Activated CD4-positive, alpha-beta T cell treated with anti-CD3 and anti-CD28 coated beads, Interleukin-2, amount 10 ng/mL, durations not matched to agents 7 days and 5 days (primary cell): ENCODE measurements around the gene MAG. TPM values are rescaled to one million over a fixed set of nuclear protein-coding genes. Genes with fewer than 3 reads are reported as not detected.
"Not testable (repeated sequence)": the region's sequence is repeated elsewhere in the genome, so short reads cannot be mapped to it uniquely, and the experiment has no call there.

ENCODE experiments used
- CTCF ChIA-PET: fragments of 350-600 bp; sonication (Branson Sonifier 250); formaldehyde crosslinking; loops from one replicate; lab custom pipeline; 2021; ENCODE audit warnings: antibody characterized with exemption; lab: Charles Lee
- POLR2A ChIA-PET: fragments of 350-600 bp; sonication (Branson Sonifier 250); formaldehyde crosslinking; loops from one replicate; lab custom pipeline; 2021; ENCODE audit warnings: antibody characterized with exemption; lab: Charles Lee
- DNase-seq: peaks from one replicate; pipeline ENCODE4 v3.0.0-alpha.2; 2020
- H3K27ac Mint-ChIP-seq: one replicate; pipeline ENCODE4 v1.8.0; 2021; ENCODE audit warnings: mild to moderate bottlenecking, moderate library complexity, mixed read lengths
- H3K27me3 Mint-ChIP-seq: one replicate; pipeline ENCODE4 v1.8.0; 2021; ENCODE audit warnings: mixed read lengths
- H3K36me3 Mint-ChIP-seq: one replicate; pipeline ENCODE4 v1.8.0; 2021; ENCODE audit warnings: low read depth, mixed read lengths
- H3K4me1 Mint-ChIP-seq: one replicate; pipeline ENCODE4 v1.8.0; 2021; ENCODE audit warnings: mixed read lengths
- H3K4me3 Mint-ChIP-seq: one replicate; pipeline ENCODE4 v1.8.0; 2021; ENCODE audit warnings: mild to moderate bottlenecking, moderate library complexity, mixed read lengths
- H3K9me3 Mint-ChIP-seq: one replicate; pipeline ENCODE4 v1.8.0; 2021; ENCODE audit warnings: mixed read lengths
- total RNA-seq, 2 experiments: library from RNA; stranded (reverse); gene quantifications; one replicate each; pipeline ENCODE4 v1.2.3, GENCODE V29; 2021

MAG gene
- total RNA-seq, 2 experiments from 2014 or later, result not detected

DNA sequence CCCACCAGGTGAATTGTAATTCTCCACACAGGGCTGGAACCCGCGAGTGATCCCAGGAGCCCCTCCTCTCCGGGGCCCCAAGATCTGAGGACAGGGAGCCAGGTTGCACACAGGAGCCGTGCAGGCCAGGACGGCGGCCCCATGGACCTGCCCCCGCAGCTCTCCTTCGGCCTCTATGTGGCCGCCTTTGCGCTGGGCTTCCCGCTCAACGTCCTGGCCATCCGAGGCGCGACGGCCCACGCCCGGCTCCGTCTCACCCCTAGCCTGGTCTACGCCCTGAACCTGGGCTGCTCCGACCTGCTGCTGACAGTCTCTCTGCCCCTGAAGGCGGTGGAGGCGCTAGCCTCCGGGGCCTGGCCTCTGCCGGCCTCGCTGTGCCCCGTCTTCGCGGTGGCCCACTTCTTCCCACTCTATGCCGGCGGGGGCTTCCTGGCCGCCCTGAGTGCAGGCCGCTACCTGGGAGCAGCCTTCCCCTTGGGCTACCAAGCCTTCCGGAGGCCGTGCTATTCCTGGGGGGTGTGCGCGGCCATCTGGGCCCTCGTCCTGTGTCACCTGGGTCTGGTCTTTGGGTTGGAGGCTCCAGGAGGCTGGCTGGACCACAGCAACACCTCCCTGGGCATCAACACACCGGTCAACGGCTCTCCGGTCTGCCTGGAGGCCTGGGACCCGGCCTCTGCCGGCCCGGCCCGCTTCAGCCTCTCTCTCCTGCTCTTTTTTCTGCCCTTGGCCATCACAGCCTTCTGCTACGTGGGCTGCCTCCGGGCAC lies 59.6 kb downstream of the MAG start:
- ChIA-PET CTCF (interaction anchor here (0.6 to 0.8 kb wide), 2 partner anchors 73 to 978 kb away, joined by 3 read pairs; no protein-coding TSS in a partner anchor), POLR2A (no interaction called here)
- no peaks in the 10 kb centered on the region for H3K36me3 Mint-ChIP-seq
- H3K27ac Mint-ChIP-seq, result peak overlapping the region; percentile 46
- no peak overlapping the region for H3K4me3 Mint-ChIP-seq
- no peaks in the 10 kb centered on the region for H3K27me3 Mint-ChIP-seq
- H3K9me3 Mint-ChIP-seq, result no peaks in the 10 kb centered on the region
- no peak for DNase-seq
- H3K4me1 Mint-ChIP-seq, result peaks cover 32% of the 10 kb centered on the region

- Mint-ChIP-seq H3K4me3 (no peak overlapping the region), H3K27ac (no peak overlapping the region), H3K9me3 (no peaks in the 10 kb centered on the region), H3K36me3 (no peaks in the 10 kb centered on the region), H3K27me3 (no peaks in the 10 kb centered on the region), H3K4me1 (peaks cover 27% of the 10 kb centered on the region)
- ChIA-PET CTCF (interaction anchor here (0.6 to 2.2 kb wide), 11 partner anchors 12 to 979 kb away, joined by 3 to 11 read pairs (median 3); no protein-coding TSS in a partner anchor), POLR2A (no interaction called here)
- no peak for DNase-seq
Observed at GRCh38 chr19:35352177-35352447, 60.2 kb downstream of the MAG start.

- Mint-ChIP-seq H3K4me3 (no peak overlapping the region), H3K27ac (no peak overlapping the region), H3K9me3 (no peaks in the 10 kb centered on the region), H3K36me3 (no peaks in the 10 kb centered on the region), H3K4me1 (peaks cover 21% of the 10 kb centered on the region), H3K27me3 (no peaks in the 10 kb centered on the region)
- DNase-seq, result peak; percentile 77
- CTCF ChIA-PET, result interaction anchor here (0.5 to 2.2 kb wide), 27 partner anchors 11 to 578 kb away, joined by 3 to 11 read pairs (median 3); partner anchors contain the start of gene FXYD1
- POLR2A ChIA-PET, result no interaction called here
Observed at GRCh38 chr19:35352448-35353304, 60.7 kb downstream of the MAG start.

GRCh38 chr19:35353635-35354034 lies 61.7 kb downstream of the MAG start:
- Mint-ChIP-seq H3K27ac (no peak overlapping the region), H3K9me3 (no peaks in the 10 kb centered on the region), H3K4me1 (peaks cover 20% of the 10 kb centered on the region), H3K4me3 (no peak overlapping the region), H3K27me3 (no peaks in the 10 kb centered on the region), H3K36me3 (no peaks in the 10 kb centered on the region)
- DNase-seq, result no peak
- ChIA-PET POLR2A (no interaction called here), CTCF (interaction anchor here (0.7 to 2.2 kb wide), 17 partner anchors 10 to 215 kb away, joined by 3 to 11 read pairs (median 4); partner anchors contain the start of gene FXYD1)

DNA sequence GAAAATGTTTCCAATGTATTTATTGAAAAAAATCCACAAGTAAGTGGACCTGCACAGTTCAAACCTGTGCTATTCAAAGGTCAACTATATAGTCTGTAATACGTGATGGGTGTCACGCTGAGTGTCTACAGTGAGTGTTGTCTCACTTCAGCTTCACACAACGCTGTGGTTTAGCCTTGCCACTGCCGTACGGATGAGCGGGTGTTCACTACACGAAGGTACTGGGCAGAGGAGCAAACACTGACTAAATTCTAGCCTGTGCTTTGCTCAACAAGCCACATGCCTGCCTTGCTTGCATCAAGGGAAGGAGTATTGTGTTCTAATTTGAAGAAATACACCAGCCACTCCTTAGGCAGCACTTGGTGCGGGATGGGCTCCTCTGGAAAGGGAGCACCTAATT lies 62.9 kb downstream of the MAG start:
- no peak overlapping the region for H3K4me3 Mint-ChIP-seq
- ChIA-PET CTCF (no interaction called here), POLR2A (no interaction called here)
- H3K4me1 Mint-ChIP-seq, result peaks cover 13% of the 10 kb centered on the region
- no peaks in the 10 kb centered on the region for H3K36me3 Mint-ChIP-seq
- H3K27ac Mint-ChIP-seq, result no peak overlapping the region
- DNase-seq, result no peak
- no peaks in the 10 kb centered on the region for H3K27me3 Mint-ChIP-seq
- no peaks in the 10 kb centered on the region for H3K9me3 Mint-ChIP-seq

GRCh38 chr19:35355791-35356460 lies 64.0 kb downstream of the MAG start:
- Mint-ChIP-seq H3K4me1 (peaks cover 13% of the 10 kb centered on the region), H3K36me3 (no peaks in the 10 kb centered on the region), H3K27me3 (no peaks in the 10 kb centered on the region), H3K27ac (no peak overlapping the region), H3K9me3 (no peaks in the 10 kb centered on the region), H3K4me3 (no peak overlapping the region)
- ChIA-PET POLR2A (no interaction called here), CTCF (interaction anchor here (0.6 to 0.7 kb wide), 3 partner anchors 9 to 183 kb away, joined by 3 to 5 read pairs (median 3); no protein-coding TSS in a partner anchor)
- DNase-seq, result no peak

GRCh38 chr19:35357867-35358573 lies 66.1 kb downstream of the MAG start, which contains the start of gene FFAR3:
Gene FFAR3 (plus strand): TSS chr19:35358460. CDS start chr19:35358891, 431 bp downstream.
- no peak for DNase-seq
- Mint-ChIP-seq H3K36me3 (no peaks in the 10 kb centered on the region), H3K4me1 (peaks cover 8% of the 10 kb centered on the region), H3K9me3 (no peaks in the 10 kb centered on the region), H3K4me3 (no peak within 1 kb of the TSS), H3K27ac (no peak within 1 kb of the TSS), H3K27me3 (no peaks in the 10 kb centered on the region)
- ChIA-PET CTCF (interaction anchor here (0.8 to 1.6 kb wide), 3 partner anchors 25 to 138 kb away, joined by 3 read pairs; no protein-coding TSS in a partner anchor), POLR2A (no interaction called here)

GRCh38 chr19:35358834-35359233 lies 66.9 kb downstream of the MAG start:
- DNase-seq, CTCF ChIA-PET, H3K27me3 Mint-ChIP-seq: not testable (repeated sequence)

DNA sequence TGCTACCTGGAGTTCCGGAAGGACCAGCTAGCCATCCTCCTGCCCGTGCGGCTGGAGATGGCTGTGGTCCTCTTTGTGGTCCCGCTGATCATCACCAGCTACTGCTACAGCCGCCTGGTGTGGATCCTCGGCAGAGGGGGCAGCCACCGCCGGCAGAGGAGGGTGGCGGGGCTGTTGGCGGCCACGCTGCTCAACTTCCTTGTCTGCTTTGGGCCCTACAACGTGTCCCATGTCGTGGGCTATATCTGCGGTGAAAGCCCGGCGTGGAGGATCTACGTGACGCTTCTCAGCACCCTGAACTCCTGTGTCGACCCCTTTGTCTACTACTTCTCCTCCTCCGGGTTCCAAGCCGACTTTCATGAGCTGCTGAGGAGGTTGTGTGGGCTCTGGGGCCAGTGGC lies 67.4 kb downstream of the MAG start:
- H3K9me3 Mint-ChIP-seq, H3K4me1 Mint-ChIP-seq, CTCF ChIA-PET, H3K27ac Mint-ChIP-seq, POLR2A ChIA-PET, H3K27me3 Mint-ChIP-seq, H3K4me3 Mint-ChIP-seq, DNase-seq, H3K36me3 Mint-ChIP-seq: not testable (repeated sequence)

More at GRCh38 chr19:35358834-35359233, 66.9 kb downstream of the MAG start:
- H3K4me3 Mint-ChIP-seq, H3K36me3 Mint-ChIP-seq, POLR2A ChIA-PET, H3K27ac Mint-ChIP-seq, H3K4me1 Mint-ChIP-seq, H3K9me3 Mint-ChIP-seq: not testable (repeated sequence)

- CTCF ChIA-PET, H3K27ac Mint-ChIP-seq, POLR2A ChIA-PET, DNase-seq, H3K4me1 Mint-ChIP-seq, H3K36me3 Mint-ChIP-seq, H3K27me3 Mint-ChIP-seq, H3K4me3 Mint-ChIP-seq, H3K9me3 Mint-ChIP-seq: not testable (repeated sequence)
Observed at GRCh38 chr19:35360081-35360480, 68.1 kb downstream of the MAG start.

DNA sequence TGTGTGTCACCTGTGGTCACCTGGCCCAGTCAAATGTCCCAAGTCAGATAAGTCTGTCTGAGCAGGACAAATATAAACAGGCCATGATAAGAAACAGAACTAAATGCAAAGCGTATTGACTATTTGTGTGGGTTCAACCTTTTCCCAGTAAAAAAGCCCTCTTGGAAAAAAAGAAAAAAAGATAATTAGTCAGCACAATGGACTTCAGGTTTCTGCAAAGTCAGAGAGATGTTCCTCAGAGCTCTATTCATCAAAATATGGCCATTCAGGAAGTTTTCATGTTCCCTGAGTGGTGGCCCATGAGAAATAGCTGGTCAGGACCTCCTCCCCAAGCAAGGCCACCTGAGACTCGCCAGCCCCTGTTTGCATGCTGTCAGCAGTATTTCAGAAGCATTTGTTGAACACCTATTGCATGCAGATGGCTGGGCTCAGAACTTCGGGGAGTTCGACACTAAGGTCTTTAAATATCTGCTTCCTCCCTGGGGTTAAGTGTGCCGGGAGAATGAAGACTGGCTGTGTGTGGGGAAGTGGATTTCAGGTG lies 69.0 kb downstream of the MAG start:
- Mint-ChIP-seq H3K4me3 (no peak overlapping the region), H3K27me3 (peaks cover 2% of the 10 kb centered on the region), H3K4me1 (peaks cover 7% of the 10 kb centered on the region), H3K27ac (no peak overlapping the region), H3K9me3 (no peaks in the 10 kb centered on the region), H3K36me3 (no peaks in the 10 kb centered on the region)
- CTCF ChIA-PET, result interaction anchor here (0.7 kb wide), 2 partner anchors 46 to 134 kb away, joined by 3 to 4 read pairs; no protein-coding TSS in a partner anchor
- POLR2A ChIA-PET, result no interaction called here
- no peak for DNase-seq
